Adrenal gland (tissue), 5 donors: ENCODE measurements around the gene TEK.

Experiments
- POLR2A ChIP-seq, 2 donors: fragments of 450-650 bp; IDR thresholded peaks; one replicate each; pipeline ENCODE4 v1.6.1; 2017; ENCODE audit warnings: antibody characterized with exemption in 2 of 2, mild to moderate bottlenecking in 2 of 2, moderate library complexity in 1 of 2
- TF ChIP-seq, protein P1 (sequence below), 6 experiments: fragments of 450-650 bp in 4 of 6; fragments of 200-600 bp in 2 of 6; sonication (generic) in 1 of 6; IDR thresholded peaks; 1 replicate in 5 of 6; 2 replicates in 1 of 6; pipeline versions ENCODE4 v1.5.1 to v1.8.0; 2016 to 2021; ENCODE audit warnings: antibody characterized with exemption in 6 of 6, mild to moderate bottlenecking in 2 of 6, moderate library complexity in 1 of 6
- donor health status: DM: no; HTN: no; CAD: no.

DNA sequence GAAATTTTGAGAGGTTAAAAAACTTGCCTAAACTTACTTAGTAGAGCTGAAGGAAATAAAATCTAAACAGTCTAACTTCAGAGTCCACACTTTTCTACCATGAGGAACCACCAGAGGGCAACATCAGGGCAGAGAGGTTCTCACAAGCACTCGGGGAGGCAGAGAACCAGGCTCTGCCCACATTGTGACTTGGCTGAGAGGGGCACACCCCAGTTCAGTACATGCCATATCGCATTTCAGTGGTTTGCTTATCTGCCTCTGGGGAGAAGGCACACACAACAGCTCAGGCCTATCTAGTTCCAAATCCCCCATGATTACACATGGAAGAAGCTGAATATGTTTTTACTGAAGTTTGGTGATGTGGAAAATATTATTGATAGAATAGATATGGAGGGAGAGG lies 138.7 kb downstream of the TEK start:
- TF ChIP-seq, protein P1, sequence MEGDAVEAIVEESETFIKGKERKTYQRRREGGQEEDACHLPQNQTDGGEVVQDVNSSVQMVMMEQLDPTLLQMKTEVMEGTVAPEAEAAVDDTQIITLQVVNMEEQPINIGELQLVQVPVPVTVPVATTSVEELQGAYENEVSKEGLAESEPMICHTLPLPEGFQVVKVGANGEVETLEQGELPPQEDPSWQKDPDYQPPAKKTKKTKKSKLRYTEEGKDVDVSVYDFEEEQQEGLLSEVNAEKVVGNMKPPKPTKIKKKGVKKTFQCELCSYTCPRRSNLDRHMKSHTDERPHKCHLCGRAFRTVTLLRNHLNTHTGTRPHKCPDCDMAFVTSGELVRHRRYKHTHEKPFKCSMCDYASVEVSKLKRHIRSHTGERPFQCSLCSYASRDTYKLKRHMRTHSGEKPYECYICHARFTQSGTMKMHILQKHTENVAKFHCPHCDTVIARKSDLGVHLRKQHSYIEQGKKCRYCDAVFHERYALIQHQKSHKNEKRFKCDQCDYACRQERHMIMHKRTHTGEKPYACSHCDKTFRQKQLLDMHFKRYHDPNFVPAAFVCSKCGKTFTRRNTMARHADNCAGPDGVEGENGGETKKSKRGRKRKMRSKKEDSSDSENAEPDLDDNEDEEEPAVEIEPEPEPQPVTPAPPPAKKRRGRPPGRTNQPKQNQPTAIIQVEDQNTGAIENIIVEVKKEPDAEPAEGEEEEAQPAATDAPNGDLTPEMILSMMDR (IDR thresholded peaks at IDR 0.05), result peak; percentile 29 to 59 (median 40)
- no peak for TF ChIP-seq POLR2A (IDR thresholded peaks at IDR 0.05)
